Measurements from ENCODE around the gene SLC39A10.
"Not testable (repeated sequence)": the region's sequence is repeated elsewhere in the genome, so short reads cannot be mapped to it uniquely, and the experiment has no call there.

The SLC39A10 gene

DNA sequence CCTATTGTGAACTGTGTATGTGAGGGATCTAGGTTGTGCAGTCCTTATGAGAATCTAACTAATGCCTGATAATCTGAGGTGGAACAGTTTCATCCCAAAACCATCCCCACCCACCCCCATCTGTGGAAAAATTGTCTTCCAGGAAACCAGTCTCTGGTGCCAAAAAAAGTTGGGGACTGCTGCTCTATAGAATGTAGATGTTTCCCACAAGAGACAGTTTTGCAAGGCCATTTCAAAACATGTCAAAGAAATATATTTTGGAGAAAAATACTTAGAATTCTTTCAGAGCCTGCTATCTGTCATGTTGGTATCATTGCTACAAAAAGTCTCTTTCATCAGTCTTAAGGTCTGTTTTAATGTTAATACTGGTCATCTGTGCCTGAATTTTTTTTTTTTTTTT is 4.1 kb upstream of the SLC39A10 start:
- Mint-ChIP-seq H3K27me3 (peaks cover 0 to 4% of the 10 kb centered on the region in 2 donors), H3K4me1 (peaks cover 32 to 85% of the 10 kb centered on the region in 2 donors), H3K36me3 (peaks cover 8 to 10% of the 10 kb centered on the region in 2 donors), H3K9me3 (peaks cover 0 to 2% of the 10 kb centered on the region in 2 donors), H3K4me3 (no peak overlapping the region), H3K27ac (no peak overlapping the region)
- DNase-seq (no peak), ATAC-seq (replicated peaks) (no peak)

DNA sequence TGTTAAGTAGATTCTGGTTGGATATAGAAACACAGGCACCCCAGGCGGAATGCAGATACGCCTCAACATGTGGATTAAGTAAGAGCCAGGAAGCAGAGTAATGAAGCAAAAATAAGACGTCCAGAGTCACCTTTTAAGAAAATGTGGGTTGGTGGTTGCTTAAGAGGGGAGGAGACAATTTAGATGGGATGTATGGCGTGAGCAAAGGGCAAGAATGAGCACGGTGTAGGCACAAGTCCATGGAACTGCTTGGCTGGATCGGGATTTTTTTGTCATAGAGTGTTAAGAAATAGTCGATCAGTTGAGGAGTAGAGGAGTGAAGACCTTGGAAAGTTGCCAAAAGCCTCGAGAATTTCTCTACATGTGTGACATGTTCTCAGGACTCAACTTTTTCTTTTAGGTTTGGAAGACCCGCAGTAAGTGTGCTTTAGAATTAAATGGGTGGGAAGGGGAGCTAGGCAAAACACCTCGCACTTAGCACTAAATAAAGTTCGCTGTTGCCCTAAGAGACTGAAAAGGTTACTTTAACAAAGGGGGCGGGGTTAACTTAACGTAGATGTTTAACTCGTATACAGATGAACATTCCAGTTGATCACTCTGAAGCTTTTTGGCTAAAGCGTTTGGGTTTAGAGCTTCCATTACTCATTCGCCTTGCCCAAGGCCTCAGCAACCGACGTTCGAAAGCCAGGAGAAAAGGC is 716 bp upstream of the SLC39A10 start:
- ATAC-seq (replicated peaks), result peak; percentile 44 to 54
- H3K4me3 Mint-ChIP-seq, result peak overlapping the region; percentile 97 to 99
- no peak for DNase-seq
- peaks cover 21 to 73% of the 10 kb centered on the region in 2 donors for H3K4me1 Mint-ChIP-seq
- peaks cover 12 to 15% of the 10 kb centered on the region in 2 donors for H3K36me3 Mint-ChIP-seq
- H3K27me3 Mint-ChIP-seq, result peaks cover 0 to 4% of the 10 kb centered on the region in 2 donors
- H3K9me3 Mint-ChIP-seq, result peaks cover 0 to 2% of the 10 kb centered on the region in 2 donors
- peak overlapping the region; percentile 100 for H3K27ac Mint-ChIP-seq

DNA sequence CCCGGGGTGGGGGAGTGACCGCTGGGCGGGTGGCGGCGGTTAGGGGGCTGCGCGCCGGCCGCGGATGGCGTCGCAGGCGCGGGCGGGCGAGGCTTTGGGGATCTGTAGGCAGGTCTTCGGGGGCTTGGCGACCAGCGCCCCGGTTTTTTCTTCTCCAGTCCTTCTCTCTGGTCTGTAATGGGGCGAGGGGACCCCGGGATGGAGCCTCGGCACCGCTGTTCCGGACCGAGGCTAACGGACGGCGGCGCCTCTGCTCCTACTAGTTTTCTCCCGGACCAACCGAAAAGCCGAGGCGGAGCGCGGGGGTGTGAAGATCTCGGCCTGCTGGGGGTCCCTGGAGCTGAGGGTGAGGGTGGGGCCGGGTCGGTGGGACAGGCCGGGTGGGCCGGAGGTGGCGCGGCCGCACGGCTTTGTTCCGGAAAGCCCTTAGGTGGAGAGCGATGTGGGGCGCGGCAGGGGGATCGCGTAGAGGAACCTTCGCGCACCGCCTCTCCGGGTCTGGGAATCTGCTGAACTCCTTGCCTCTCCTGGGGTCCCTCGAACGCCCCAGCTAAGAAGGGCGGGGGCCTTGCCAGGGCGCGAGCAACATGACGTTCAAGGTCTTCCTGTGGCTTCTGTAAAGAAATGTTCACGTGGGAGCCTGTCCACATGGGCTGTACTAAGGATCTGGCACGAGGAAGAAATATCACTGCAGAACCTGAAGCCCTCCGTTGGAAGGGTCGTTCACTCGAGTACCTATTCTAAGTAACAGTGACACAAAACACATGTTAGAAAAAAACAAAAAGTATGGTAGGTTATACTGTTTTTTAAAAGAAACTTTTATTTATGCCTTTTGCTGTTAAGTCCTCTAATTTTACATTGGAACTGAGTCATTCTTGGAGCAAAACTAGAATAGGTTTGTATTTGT is 861 bp downstream of the SLC39A10 start:
- peak overlapping the region; percentile 100 for H3K27ac Mint-ChIP-seq
- H3K4me1 Mint-ChIP-seq, result peaks cover 19 to 66% of the 10 kb centered on the region in 2 donors
- H3K27me3 Mint-ChIP-seq, result peaks cover 0 to 4% of the 10 kb centered on the region in 2 donors

DNA sequence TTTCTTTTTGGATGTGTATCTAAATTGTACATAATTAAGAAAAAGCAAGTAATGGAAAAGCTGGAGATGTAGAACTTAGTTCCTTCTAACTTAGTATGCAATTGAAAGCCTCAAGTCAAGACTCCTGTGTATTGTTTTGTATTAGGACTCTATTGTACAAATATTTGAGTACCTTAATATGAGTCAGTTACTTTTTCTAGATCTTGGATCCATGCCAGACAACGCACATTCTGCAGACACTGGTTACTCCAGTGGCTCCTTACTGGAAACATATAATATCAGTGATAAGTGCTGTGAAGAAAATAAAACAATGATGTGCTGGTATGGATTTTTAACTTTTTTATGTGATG is 1.5 kb downstream of the SLC39A10 start:
- H3K27ac Mint-ChIP-seq, result peak overlapping the region; percentile 100
- DNase-seq (no peak), ATAC-seq (replicated peaks) (no peak)
- H3K4me3 Mint-ChIP-seq, result peak overlapping the region; percentile 97 to 99
- H3K9me3 Mint-ChIP-seq, result no peaks in the 10 kb centered on the region
- peaks cover 0 to 4% of the 10 kb centered on the region in 2 donors for H3K27me3 Mint-ChIP-seq
- peaks cover 12 to 15% of the 10 kb centered on the region in 2 donors for H3K36me3 Mint-ChIP-seq
- H3K4me1 Mint-ChIP-seq, result peaks cover 20 to 64% of the 10 kb centered on the region in 2 donors

More for the DNA sequence above, 861 bp downstream of the SLC39A10 start:
- ATAC-seq (replicated peaks) (peak; percentile 44 to 52), DNase-seq (peak; percentile 62)
- no peaks in the 10 kb centered on the region for H3K9me3 Mint-ChIP-seq
- peaks cover 12 to 15% of the 10 kb centered on the region in 2 donors for H3K36me3 Mint-ChIP-seq
- peak overlapping the region; percentile 97 to 99 for H3K4me3 Mint-ChIP-seq

DNA sequence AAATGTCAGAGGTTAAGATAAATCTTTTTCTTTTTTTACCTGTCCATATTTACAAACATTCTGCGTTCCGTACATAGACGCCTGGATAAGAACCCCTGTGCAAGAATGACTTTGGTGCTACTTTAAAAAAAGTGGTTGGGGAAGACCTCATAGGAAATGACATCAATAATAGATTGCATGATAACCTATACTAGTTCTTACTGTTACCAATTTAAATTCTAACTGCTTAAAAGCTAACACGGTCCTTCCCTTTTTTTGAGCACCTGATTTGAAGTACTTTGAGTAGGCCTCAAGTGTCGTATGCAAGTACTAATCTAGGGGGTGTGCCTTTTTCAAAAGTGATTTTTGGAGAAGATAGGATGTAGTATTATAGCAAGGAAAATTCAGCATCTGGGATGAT is 2.1 kb downstream of the SLC39A10 start:
- Mint-ChIP-seq H3K4me3 (peak overlapping the region; percentile 97 to 99), H3K27ac (peak overlapping the region; percentile 88), H3K4me1 (peaks cover 18 to 58% of the 10 kb centered on the region in 2 donors), H3K9me3 (no peaks in the 10 kb centered on the region), H3K36me3 (peaks cover 12 to 15% of the 10 kb centered on the region in 2 donors), H3K27me3 (peaks cover 0 to 4% of the 10 kb centered on the region in 2 donors)
- peak in 1 of 2 donors; percentile 13 for ATAC-seq (replicated peaks)
- DNase-seq, result no peak

DNA sequence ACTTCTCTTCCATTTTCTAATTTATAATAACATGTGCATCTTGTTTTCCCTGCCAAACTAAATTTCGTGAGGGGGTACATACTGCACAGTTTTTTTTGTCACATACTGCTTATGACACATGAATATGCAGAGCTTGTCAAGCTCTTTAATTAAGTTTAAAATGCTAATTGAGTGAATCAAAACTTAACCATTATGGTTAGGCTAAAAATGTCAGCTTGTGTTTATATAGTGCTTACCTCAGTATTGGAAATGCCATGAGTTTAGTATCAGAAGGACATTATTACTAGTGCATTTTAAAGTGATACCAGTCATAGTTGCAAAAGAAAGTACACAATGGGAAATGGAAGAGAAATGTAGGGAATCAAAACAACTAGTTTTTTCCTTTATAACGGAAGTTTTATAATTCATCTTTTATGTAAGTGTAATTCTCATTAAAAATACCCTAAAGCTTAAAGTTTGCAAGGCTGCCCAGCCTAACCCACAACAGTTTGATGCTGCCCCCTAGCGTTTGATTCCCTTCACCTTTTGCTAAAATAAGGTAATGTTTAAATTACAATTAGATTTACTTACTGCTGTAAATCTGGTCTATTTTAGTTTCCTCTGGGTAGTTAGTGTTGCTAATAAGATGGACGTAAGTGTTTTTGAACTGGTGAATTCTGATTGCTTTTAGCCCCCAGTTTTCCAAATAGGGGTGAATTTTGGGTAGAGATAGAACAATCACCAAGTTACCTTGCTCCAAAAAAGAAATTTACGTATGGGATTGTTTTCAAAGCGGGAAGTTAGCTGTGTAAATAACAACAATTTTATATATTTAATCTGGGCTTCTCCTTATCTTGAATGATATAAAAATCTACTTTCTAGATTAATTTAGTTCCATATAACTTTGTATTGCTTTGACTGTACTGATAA is 3.2 kb downstream of the SLC39A10 start:
- peak overlapping the region; percentile 72 for H3K27ac Mint-ChIP-seq
- peaks cover 12 to 15% of the 10 kb centered on the region in 2 donors for H3K36me3 Mint-ChIP-seq
- H3K27me3 Mint-ChIP-seq, result peaks cover 0 to 4% of the 10 kb centered on the region in 2 donors
- DNase-seq (peak; percentile 31), ATAC-seq (replicated peaks) (no peak)
- H3K9me3 Mint-ChIP-seq, result no peaks in the 10 kb centered on the region
- H3K4me1 Mint-ChIP-seq, result peaks cover 18 to 58% of the 10 kb centered on the region in 2 donors
- peak overlapping the region; percentile 97 to 99 for H3K4me3 Mint-ChIP-seq

DNA sequence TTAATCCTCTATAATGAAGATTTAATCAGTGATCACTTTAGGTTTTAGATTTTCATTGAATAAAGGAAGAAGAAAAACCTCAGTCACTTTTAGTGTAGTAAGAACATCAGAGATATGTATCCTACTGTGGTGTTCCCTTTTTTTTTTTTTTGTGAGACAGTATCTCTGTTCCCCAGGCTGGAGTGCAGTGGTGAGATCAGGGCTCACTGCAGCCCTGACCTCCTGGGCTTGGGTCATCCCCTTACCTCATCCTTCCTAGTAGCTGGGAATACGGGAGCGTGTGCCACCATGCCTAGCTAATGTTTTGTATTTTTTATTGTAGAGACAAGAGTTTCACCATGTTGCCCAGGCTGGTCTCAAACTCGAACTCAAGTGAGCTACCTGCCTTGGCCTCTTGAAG is 5.1 kb downstream of the SLC39A10 start:
- Mint-ChIP-seq H3K4me3 (no peak overlapping the region), H3K36me3 (peaks cover 10 to 12% of the 10 kb centered on the region in 2 donors), H3K4me1 (peaks cover 17 to 60% of the 10 kb centered on the region in 2 donors), H3K27me3 (peaks cover 0 to 1% of the 10 kb centered on the region in 2 donors), H3K9me3 (no peaks in the 10 kb centered on the region), H3K27ac (peak overlapping the region; percentile 88)
- ATAC-seq (replicated peaks) (no peak), DNase-seq (no peak)

DNA sequence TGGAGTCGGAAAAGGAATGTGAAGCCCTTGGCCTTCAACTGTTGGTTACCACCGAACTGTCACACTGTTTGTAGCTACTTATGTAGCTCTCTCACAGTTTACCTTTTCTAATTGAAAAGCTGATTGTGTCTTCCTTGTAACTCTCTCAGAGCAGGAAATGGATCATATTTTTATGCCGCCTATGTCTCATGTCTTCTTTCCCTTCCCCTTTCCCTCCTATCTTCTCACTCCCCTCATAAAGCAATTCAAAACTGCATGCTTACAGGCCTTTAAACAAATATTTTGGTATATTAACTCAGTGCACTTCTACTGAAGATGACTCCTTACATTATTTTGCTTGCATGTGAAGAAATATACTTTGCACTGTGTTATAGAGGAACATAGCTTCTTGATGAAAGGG is 6.0 kb downstream of the SLC39A10 start:
- H3K4me1 Mint-ChIP-seq, result peaks cover 18 to 54% of the 10 kb centered on the region in 2 donors
- peak overlapping the region in 1 of 2 donors; percentile 0 for H3K4me3 Mint-ChIP-seq
- DNase-seq (no peak), ATAC-seq (replicated peaks) (no peak)
- no peaks in the 10 kb centered on the region for H3K27me3 Mint-ChIP-seq
- no peaks in the 10 kb centered on the region for H3K9me3 Mint-ChIP-seq
- H3K27ac Mint-ChIP-seq, result peak overlapping the region; percentile 1
- peaks cover 1 to 6% of the 10 kb centered on the region in 2 donors for H3K36me3 Mint-ChIP-seq

DNA sequence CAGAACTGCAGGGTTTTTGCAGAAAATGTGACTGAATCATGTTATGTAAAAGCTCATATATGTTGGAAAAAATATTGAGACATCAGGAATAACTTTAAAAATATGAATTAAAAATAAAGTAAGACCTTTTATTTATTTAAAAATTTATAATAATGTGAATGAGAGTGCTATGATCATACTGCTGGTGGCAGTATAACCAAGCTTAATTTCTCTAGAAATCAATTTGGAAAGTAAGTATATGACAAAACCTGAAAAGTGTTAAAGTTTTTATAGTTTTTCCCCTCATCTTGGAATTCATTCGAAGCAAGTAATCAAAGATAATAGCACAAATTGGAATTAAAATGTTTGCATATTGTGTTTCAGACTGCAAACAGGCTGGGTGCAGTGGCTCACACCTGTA is 7.5 kb downstream of the SLC39A10 start:
- peaks cover 18 to 45% of the 10 kb centered on the region in 2 donors for H3K4me1 Mint-ChIP-seq
- H3K27me3 Mint-ChIP-seq, result no peaks in the 10 kb centered on the region
- DNase-seq (no peak), ATAC-seq (replicated peaks) (no peak)
- no peak overlapping the region for H3K27ac Mint-ChIP-seq
- no peaks in the 10 kb centered on the region for H3K9me3 Mint-ChIP-seq
- H3K4me3 Mint-ChIP-seq, result no peak overlapping the region
- H3K36me3 Mint-ChIP-seq, result no peaks in the 10 kb centered on the region

DNA sequence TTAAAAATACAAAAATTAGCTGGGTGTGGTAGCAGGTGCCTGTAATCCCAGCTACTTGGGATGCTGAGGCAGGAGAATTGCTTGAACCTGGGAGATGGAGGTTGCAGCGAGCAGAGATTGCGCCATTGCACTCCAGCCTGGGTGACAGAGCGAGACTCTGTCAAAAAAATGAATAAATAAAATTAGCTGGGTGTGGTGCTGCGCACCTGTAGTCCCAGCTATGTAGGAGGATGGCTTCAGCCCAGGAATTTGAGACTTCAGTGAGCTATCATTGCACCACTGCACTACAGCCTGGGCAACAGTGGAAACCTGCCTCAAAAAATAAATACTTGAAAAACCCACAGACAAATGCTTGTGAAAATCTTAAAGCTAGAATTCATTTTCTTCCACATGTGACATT is 8.1 kb downstream of the SLC39A10 start:
- ATAC-seq (replicated peaks); H3K27ac Mint-ChIP-seq; H3K36me3 Mint-ChIP-seq; H3K27me3 Mint-ChIP-seq; H3K4me3 Mint-ChIP-seq; DNase-seq; H3K9me3 Mint-ChIP-seq: not testable (repeated sequence)
- peaks cover 18 to 39% of the 10 kb centered on the region in 2 donors for H3K4me1 Mint-ChIP-seq

DNA sequence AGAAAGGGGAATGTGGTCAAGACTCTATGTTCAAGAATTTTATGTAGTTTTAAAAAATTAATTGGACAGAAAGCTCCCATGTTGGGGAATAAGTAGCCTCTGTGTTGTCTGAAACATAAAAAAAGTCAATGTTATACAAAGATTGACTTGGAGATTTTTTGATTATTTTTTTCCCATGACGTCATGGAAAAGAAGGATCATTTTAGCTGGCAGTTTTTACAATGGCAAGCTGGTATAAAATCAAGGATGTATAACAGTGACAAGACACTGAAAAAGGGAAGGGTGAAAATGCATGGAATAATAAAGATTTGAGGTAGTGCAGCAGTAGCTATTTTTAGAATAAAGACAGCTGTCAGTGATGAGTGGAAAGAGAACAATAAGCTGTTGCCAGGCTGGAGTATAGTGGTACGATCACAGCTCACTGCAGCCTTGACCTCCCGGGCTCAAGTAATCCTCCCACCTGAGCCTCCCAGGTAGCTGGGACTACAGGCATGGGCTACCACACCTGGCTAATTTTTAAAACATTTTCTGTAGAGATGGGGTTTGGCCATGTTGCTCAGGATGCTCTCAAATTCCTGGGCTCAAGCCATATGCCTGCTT is 9.2 kb downstream of the SLC39A10 start:
- no peaks in the 10 kb centered on the region for H3K27me3 Mint-ChIP-seq
- peak in 1 of 2 donors; percentile 51 for ATAC-seq (replicated peaks)
- H3K9me3 Mint-ChIP-seq, result no peaks in the 10 kb centered on the region
- H3K4me1 Mint-ChIP-seq, result peaks cover 16 to 34% of the 10 kb centered on the region in 2 donors
- DNase-seq, result no peak
- H3K27ac Mint-ChIP-seq, result peak overlapping the region; percentile 20
- H3K36me3 Mint-ChIP-seq, result no peaks in the 10 kb centered on the region
- H3K4me3 Mint-ChIP-seq, result no peak overlapping the region

DNA sequence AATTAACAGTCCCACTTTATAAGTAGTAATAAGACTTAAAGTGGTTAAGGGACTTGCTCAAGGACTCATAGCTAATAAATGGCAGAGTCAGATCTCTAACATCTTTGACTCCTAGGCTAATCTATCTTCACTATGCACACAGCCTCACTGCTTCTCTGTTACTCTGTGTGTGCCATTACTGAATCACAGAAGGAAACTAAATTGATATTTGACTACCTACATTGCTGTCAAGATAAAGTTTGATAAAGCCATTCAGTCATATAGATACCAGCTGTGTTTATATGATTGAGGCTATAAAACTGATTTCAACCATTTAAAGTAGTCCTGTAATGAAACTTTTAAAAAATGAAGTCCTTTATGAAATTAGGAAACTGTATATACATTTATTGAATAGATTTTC is 10.9 kb downstream of the SLC39A10 start:
- H3K4me3 Mint-ChIP-seq, result no peak overlapping the region

DNA sequence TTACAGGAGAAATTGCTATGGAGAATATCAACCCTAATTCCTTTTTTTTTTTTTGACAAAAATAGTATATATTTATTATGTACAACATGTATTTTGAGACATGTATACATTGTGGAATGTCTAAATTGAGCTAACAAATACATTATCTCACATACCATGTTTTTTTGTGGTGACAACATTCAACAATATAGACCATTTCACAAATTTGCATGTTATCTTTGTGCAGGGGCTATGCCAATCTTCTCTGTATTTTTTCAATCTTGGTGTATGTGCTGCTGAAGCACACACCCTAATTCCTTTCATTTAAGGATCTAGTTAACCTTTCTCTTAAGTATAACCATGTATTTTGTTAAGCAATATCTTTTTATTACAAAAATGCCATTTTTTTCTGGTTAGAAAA is 13.2 kb downstream of the SLC39A10 start:
- DNase-seq (no peak), ATAC-seq (replicated peaks) (no peak)
- Mint-ChIP-seq H3K27ac (no peak overlapping the region), H3K27me3 (no peaks in the 10 kb centered on the region), H3K4me1 (peaks cover 15 to 23% of the 10 kb centered on the region in 2 donors), H3K4me3 (no peak overlapping the region), H3K9me3 (no peaks in the 10 kb centered on the region), H3K36me3 (peaks cover 3 to 4% of the 10 kb centered on the region in 2 donors)

More for the DNA sequence above, 10.9 kb downstream of the SLC39A10 start:
- Mint-ChIP-seq H3K9me3 (no peaks in the 10 kb centered on the region), H3K27ac (no peak overlapping the region), H3K4me1 (peaks cover 14 to 33% of the 10 kb centered on the region in 2 donors), H3K27me3 (no peaks in the 10 kb centered on the region), H3K36me3 (peaks cover 0 to 3% of the 10 kb centered on the region in 2 donors)
- ATAC-seq (replicated peaks), result no peak
- DNase-seq, result no peak

All from stimulated activated naive B cell treated with anti-CD40 and anti-IgM and Interleukin-4, amounts not matched to agents 10 μg/mL and 1 μg/mL and 100 μg/mL, for 72 hours (primary cell).